Measurements from ENCODE around the gene ARPC1B. TPM values are rescaled to one million over a fixed set of nuclear protein-coding genes. Genes with fewer than 3 reads are reported as not detected.

Gene ARPC1B
- total and polyA plus RNA-seq, 7 donors = 70.3 to 390 (median 136) TPM

- peaks cover 13 to 75% (median 45%) of the 10 kb centered on the region in 4 donors for H3K36me3 ChIP-seq
- 89 to 90% methylated on average over 18 of the region's 18 CpGs for WGBS, 2 donors
- H3K4me3 ChIP-seq = no peak overlapping the region
- no peak overlapping the region for H3K27ac ChIP-seq
- TF ChIP-seq CTCF (IDR thresholded peaks at IDR 0.05) = no peak
- TF ChIP-seq POLR2AphosphoS5 (IDR thresholded peaks at IDR 0.05) = no peak
- TF ChIP-seq POLR2A (IDR thresholded peaks at IDR 0.05) = no peak
- no peak for TF ChIP-seq EP300 (IDR thresholded peaks at IDR 0.05)
- DNase-seq = no peak
- no peaks in the 10 kb centered on the region for H3K27me3 ChIP-seq
- H3K9me3 ChIP-seq = no peaks in the 10 kb centered on the region
- H3K4me1 ChIP-seq = peaks cover 0 to 17% (median 15%) of the 10 kb centered on the region in 4 donors
- intact Hi-C loops (cut with DNase I) = no loop called here
Observed at GRCh38 chr7:99397297-99397983, 22.9 kb downstream of the ARPC1B start.

DNA sequence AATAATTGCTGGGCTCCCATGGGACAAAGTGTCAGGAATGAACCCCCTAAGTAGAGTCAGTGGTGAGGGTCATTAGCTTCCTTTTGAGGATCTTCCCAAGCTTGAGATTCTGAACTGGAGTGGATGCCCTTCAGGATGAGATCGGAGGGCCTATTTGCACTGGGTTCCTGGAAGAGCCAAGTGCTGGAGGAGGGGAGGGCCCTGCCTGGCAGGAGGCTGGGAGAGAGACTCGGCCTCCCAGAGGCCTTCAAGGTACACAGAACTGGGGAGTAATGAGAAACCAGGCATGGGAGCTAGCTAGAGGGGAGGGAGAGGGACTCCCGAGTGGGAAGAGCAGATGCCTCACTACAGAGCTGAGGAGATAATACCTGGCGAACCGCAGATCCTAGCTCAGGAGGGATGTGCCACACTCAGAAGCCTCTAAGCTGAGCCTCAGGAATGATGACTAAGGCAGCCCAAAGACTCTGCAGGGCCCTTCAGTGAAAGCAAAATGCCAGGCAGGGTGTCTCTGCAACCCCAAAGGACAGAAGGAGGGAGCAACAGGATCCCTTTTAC, 24.4 kb downstream of the ARPC1B start:
- Histone ChIP-seq H3K36me3 (peaks cover 16 to 91% (median 56%) of the 10 kb centered on the region in 4 donors), H3K4me3 (no peak overlapping the region), H3K4me1 (peaks cover 0 to 5% (median 2%) of the 10 kb centered on the region in 4 donors), H3K27me3 (no peaks in the 10 kb centered on the region), H3K9me3 (no peaks in the 10 kb centered on the region), H3K27ac (no peak overlapping the region)
- intact Hi-C loops (cut with DNase I) = no loop called here
- 83 to 84% methylated on average over 5 of the region's 5 CpGs for WGBS, 2 donors
- TF ChIP-seq CTCF (IDR thresholded peaks at IDR 0.05) (no peak), POLR2AphosphoS5 (IDR thresholded peaks at IDR 0.05) (no peak), EP300 (IDR thresholded peaks at IDR 0.05) (no peak), POLR2A (IDR thresholded peaks at IDR 0.05) (no peak)
- DNase-seq = no peak

DNA sequence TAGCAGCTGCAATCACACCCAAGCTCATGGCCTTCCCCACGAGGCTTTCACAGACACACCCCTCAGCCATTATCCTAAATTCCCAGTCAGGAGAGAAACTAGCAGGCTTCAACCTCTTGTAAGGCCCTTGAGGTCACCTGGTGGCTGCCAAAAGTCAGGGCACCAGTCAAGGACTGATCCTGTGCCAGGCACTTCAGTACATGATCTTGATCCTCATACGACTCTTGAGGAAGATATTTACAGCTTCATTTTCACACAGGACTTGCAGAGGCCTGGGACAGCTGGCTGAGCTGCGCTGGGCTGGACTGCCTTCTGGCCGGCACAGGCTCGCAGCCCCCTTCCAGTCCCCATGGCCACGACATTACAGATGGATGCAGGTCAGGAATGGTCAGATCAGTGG, 25.1 kb downstream of the ARPC1B start:
- H3K9me3 ChIP-seq = no peaks in the 10 kb centered on the region
- H3K27ac ChIP-seq = no peak overlapping the region
- no peak overlapping the region for H3K4me3 ChIP-seq
- TF ChIP-seq POLR2AphosphoS5 (IDR thresholded peaks at IDR 0.05) (no peak), EP300 (IDR thresholded peaks at IDR 0.05) (no peak), POLR2A (IDR thresholded peaks at IDR 0.05) (no peak), CTCF (IDR thresholded peaks at IDR 0.05) (no peak)
- peaks cover 16 to 97% (median 60%) of the 10 kb centered on the region in 4 donors for H3K36me3 ChIP-seq
- WGBS, 2 donors = 78 to 84% methylated on average over 6 of the region's 6 CpGs
- intact Hi-C loops (cut with DNase I) = no loop called here
- H3K4me1 ChIP-seq = peaks cover 0 to 10% (median 6%) of the 10 kb centered on the region in 4 donors
- no peaks in the 10 kb centered on the region for H3K27me3 ChIP-seq
- no peak for DNase-seq

DNA sequence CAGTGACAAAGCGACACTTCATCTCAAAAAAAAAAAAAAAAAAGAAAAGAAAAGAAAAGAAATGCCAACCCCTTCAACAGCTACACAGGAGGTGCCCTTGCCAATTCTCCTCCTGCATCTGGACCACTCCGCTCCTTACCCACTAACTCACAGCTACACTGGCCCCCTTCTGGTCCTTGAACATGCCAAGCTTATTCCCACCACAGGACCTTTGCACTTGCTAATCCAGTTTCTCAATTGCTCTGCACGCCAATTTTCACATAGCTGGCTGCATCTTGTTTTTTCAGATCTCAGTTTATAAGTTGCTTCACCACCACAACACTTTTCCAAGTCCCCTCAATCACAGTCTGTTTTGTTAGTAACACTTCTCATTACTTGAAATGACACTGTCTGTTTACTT, 28.3 kb downstream of the ARPC1B start:
- peaks cover 0 to 39% (median 36%) of the 10 kb centered on the region in 4 donors for H3K4me1 ChIP-seq
- TF ChIP-seq POLR2AphosphoS5 (IDR thresholded peaks at IDR 0.05) = no peak
- TF ChIP-seq EP300 (IDR thresholded peaks at IDR 0.05) = no peak
- TF ChIP-seq CTCF (IDR thresholded peaks at IDR 0.05) = no peak
- TF ChIP-seq POLR2A (IDR thresholded peaks at IDR 0.05) = no peak
- intact Hi-C loops (cut with DNase I) = no loop called here
- H3K36me3 ChIP-seq = peaks cover 16 to 69% (median 52%) of the 10 kb centered on the region in 4 donors
- no peak for DNase-seq
- H3K27ac ChIP-seq = no peak overlapping the region
- no peaks in the 10 kb centered on the region for H3K27me3 ChIP-seq
- no peaks in the 10 kb centered on the region for H3K9me3 ChIP-seq
- 95 to 98% methylated on average over 3 of the region's 3 CpGs for WGBS, 2 donors
- no peak overlapping the region for H3K4me3 ChIP-seq
